ENCODE data around the gene KNSTRN. TPM values are rescaled to one million over a fixed set of nuclear protein-coding genes. Genes with fewer than 3 reads are reported as not detected.

Gene KNSTRN
- total RNA-seq, 2 experiments from 2014 or later = 2.8 to 3.0 TPM

DNA sequence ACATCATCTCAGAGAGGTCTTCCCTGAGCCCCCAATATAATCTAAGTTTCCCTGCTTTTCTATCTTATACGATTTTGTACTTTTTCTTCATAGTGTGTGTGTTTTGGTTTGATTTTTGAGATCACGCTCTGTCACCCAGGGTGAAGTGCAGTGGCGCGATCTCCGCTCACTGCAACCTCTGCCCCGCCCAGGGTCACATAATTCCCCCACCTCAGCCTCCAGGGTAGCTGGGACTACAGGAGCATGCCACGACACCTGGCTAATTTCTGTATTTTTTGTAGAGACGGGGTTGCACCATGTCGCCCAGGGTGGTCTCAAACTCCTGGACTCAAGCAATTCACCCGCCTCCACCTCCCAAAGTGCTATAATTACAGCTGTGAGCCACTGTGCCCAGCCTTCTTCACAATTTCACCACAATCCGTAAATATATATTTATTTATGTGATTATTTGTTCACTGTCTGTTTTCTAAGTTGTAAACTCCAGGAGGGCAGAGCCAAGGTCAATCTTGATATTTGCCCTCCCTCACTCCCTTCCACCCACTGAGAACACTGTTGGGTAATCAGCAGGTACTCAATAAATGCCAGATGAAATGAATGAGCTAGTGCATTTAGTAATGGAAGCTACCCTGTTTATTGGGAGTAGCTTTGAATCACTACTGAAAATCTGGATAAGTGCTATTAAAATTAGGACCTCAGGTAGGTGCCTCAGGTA, 547 bp upstream of the KNSTRN start:
- no peak for DNase-seq
- no peaks in the 10 kb centered on the region for H3K9me3 ChIP-seq (ENCODE audit: control insufficient read depth in 1 of 2, insufficient read depth in 1 of 2, low read length in 2 of 2)
- no peak overlapping the region for H3K27ac Mint-ChIP-seq
- no peak for ATAC-seq (ENCODE audit: poor library complexity)
- peaks cover 7% of the 10 kb centered on the region for H3K36me3 ChIP-seq (ENCODE audit: insufficient read depth, low read length)
- H3K4me3 Mint-ChIP-seq = no peak overlapping the region
- H3K27me3 ChIP-seq (ENCODE audit: control insufficient read depth in 1 of 2, insufficient read depth in 2 of 2, low read length in 2 of 2) = no peaks in the 10 kb centered on the region
- H3K9me3 Mint-ChIP-seq = no peaks in the 10 kb centered on the region
- ChIA-PET CTCF (interaction anchor here (0.9 to 2.2 kb wide), 4 partner anchors 13 to 44 kb away, joined by 3 to 12 read pairs (median 4); no protein-coding TSS in a partner anchor), POLR2A (interaction anchor here (1.0 to 2.1 kb wide), 6 partner anchors 14 to 74 kb away, joined by 3 to 10 read pairs (median 6); partner anchors contain the start of genes DISP2, IVD and PLCB2)
- peaks cover 15% of the 10 kb centered on the region for H3K4me1 Mint-ChIP-seq (ENCODE audit: low read depth)
- H3K27ac ChIP-seq (ENCODE audit: low read depth in 1 of 2, low read length in 2 of 2) = no peak overlapping the region
- peaks cover 6% of the 10 kb centered on the region for H3K36me3 Mint-ChIP-seq (ENCODE audit: low read depth)
- no peaks in the 10 kb centered on the region for H3K27me3 Mint-ChIP-seq
- H3K4me1 ChIP-seq (ENCODE audit: insufficient read depth, low read length) = peaks cover 15% of the 10 kb centered on the region
- intact Hi-C loops (cut with DNase I, micrococcal nuclease) = loop anchor here (1.0 to 10.0 kb wide), 6 partner anchors 24 to 1930 kb away; partner anchors contain the start of genes BUB1B (in 1 of the 2), DISP2 (in 1 of the 2), FAM98B (in 1 of the 2) and FSIP1 (in 1 of the 2)
- TF ChIP-seq, protein P1, sequence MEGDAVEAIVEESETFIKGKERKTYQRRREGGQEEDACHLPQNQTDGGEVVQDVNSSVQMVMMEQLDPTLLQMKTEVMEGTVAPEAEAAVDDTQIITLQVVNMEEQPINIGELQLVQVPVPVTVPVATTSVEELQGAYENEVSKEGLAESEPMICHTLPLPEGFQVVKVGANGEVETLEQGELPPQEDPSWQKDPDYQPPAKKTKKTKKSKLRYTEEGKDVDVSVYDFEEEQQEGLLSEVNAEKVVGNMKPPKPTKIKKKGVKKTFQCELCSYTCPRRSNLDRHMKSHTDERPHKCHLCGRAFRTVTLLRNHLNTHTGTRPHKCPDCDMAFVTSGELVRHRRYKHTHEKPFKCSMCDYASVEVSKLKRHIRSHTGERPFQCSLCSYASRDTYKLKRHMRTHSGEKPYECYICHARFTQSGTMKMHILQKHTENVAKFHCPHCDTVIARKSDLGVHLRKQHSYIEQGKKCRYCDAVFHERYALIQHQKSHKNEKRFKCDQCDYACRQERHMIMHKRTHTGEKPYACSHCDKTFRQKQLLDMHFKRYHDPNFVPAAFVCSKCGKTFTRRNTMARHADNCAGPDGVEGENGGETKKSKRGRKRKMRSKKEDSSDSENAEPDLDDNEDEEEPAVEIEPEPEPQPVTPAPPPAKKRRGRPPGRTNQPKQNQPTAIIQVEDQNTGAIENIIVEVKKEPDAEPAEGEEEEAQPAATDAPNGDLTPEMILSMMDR (IDR thresholded peaks at IDR 0.05) = no peak
- H3K4me3 ChIP-seq (ENCODE audit: low read length) = no peak overlapping the region

DNA sequence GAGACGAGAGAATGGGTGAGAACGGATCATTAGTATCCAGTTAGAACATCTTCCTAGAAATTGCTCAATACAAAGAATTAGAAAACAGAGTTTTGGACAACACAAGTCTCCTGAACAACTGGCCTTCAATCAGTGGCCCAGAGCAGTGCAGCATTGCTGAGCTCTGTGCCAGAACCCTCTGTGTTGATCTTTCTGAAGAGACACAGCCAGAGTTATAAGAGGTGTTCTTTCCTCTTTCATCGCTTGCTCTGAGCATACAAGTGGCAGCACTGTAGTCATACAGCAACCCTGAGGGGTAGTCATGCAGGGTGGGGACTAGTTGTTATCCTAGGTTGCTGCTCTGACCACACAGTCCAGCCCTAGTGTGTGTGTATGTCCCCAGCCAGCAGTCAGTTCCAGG, 4.0 kb downstream of the KNSTRN start:
- peaks cover 38% of the 10 kb centered on the region for H3K36me3 Mint-ChIP-seq (ENCODE audit: low read depth)
- CTCF ChIA-PET = no interaction called here

GRCh38 chr15:40388941-40389823, 6.7 kb downstream of the KNSTRN start:
- no peaks in the 10 kb centered on the region for H3K4me1 ChIP-seq (ENCODE audit: insufficient read depth, low read length)
- H3K27ac ChIP-seq (ENCODE audit: low read depth in 1 of 2, low read length in 2 of 2) = no peak overlapping the region
- H3K9me3 ChIP-seq (ENCODE audit: control insufficient read depth in 1 of 2, insufficient read depth in 1 of 2, low read length in 2 of 2) = no peaks in the 10 kb centered on the region
- H3K27me3 Mint-ChIP-seq = no peaks in the 10 kb centered on the region
- intact Hi-C loops (cut with DNase I, micrococcal nuclease) = loop anchor here in 1 of 2 experiments (10.0 kb wide), 1 partner anchor 604 kb away; the partner anchor contains the start of gene FSIP1
- peaks cover 63% of the 10 kb centered on the region for H3K36me3 Mint-ChIP-seq (ENCODE audit: low read depth)
- ChIA-PET POLR2A (no interaction called here), CTCF (no interaction called here)
- DNase-seq (peak in 3 of 14 experiments; percentile 20 to 62 (median 49)), ATAC-seq (ENCODE audit: poor library complexity) (no peak)
- H3K4me3 ChIP-seq (ENCODE audit: low read length) = no peak overlapping the region
- peaks cover 35% of the 10 kb centered on the region for H3K36me3 ChIP-seq (ENCODE audit: insufficient read depth, low read length)
- TF ChIP-seq, protein P1 (IDR thresholded peaks at IDR 0.05) = no peak
- no peaks in the 10 kb centered on the region for H3K9me3 Mint-ChIP-seq
- H3K27me3 ChIP-seq (ENCODE audit: control insufficient read depth in 1 of 2, insufficient read depth in 2 of 2, low read length in 2 of 2) = no peaks in the 10 kb centered on the region
- no peak overlapping the region for H3K4me3 Mint-ChIP-seq
- H3K27ac Mint-ChIP-seq = no peak overlapping the region
- H3K4me1 Mint-ChIP-seq (ENCODE audit: low read depth) = no peaks in the 10 kb centered on the region

More for the DNA sequence above, 4.0 kb downstream of the KNSTRN start:
- Histone ChIP-seq H3K27ac (ENCODE audit: low read depth in 1 of 2, low read length in 2 of 2) (no peak overlapping the region), H3K36me3 (ENCODE audit: insufficient read depth, low read length) (peaks cover 20% of the 10 kb centered on the region), H3K9me3 (ENCODE audit: control insufficient read depth in 1 of 2, insufficient read depth in 1 of 2, low read length in 2 of 2) (no peaks in the 10 kb centered on the region), H3K4me3 (ENCODE audit: low read length) (no peak overlapping the region), H3K27me3 (ENCODE audit: control insufficient read depth in 1 of 2, insufficient read depth in 2 of 2, low read length in 2 of 2) (no peaks in the 10 kb centered on the region), H3K4me1 (ENCODE audit: insufficient read depth, low read length) (peaks cover 15% of the 10 kb centered on the region)
- POLR2A ChIA-PET = interaction anchor here (0.6 to 1.4 kb wide), 2 partner anchors 19 to 156 kb away, joined by 3 to 4 read pairs; partner anchors contain the start of gene IVD
- intact Hi-C loops (cut with DNase I, micrococcal nuclease) = loop anchor here in 1 of 2 experiments (10.0 kb wide), 1 partner anchor 602 kb away; the partner anchor contains the start of gene FSIP1
- ATAC-seq (ENCODE audit: poor library complexity) (no peak), DNase-seq (no peak)
- Mint-ChIP-seq H3K4me1 (ENCODE audit: low read depth) (peaks cover 15% of the 10 kb centered on the region), H3K27ac (no peak overlapping the region), H3K4me3 (no peak overlapping the region), H3K9me3 (no peaks in the 10 kb centered on the region), H3K27me3 (no peaks in the 10 kb centered on the region)
- TF ChIP-seq, protein P1 (IDR thresholded peaks at IDR 0.05) = no peak
